WTC11 (cell line): ENCODE results near the gene HECW1. TPM values are rescaled to one million over a fixed set of nuclear protein-coding genes. Genes with fewer than 3 reads are reported as not detected.

Experiments
- ATAC-seq: fragments of 200-7000 bp; cut with Tn5 transposase; 2 replicates; pipeline ENCODE4 v1.10.0; 2021; ENCODE audit warnings: mild to moderate bottlenecking, moderate library complexity
- CTCF ChIA-PET: fragments of 300-600 bp; sonication (Branson Sonifier 250); formaldehyde crosslinking; loops from one replicate; lab custom pipeline; 2021; ENCODE audit warnings: antibody characterized with exemption; lab: Charles Lee
- POLR2A ChIA-PET: fragments of 350-600 bp; sonication (Branson Sonifier 250); formaldehyde crosslinking; loops from one replicate; lab custom pipeline; 2021; ENCODE audit warnings: antibody characterized with exemption; lab: Charles Lee
- DNase-seq: peaks from one replicate; pipeline ENCODE4 v3.0.0; 2021; ENCODE audit warnings: low spot score
- H3K27ac Mint-ChIP-seq: 2 replicates; pipeline ENCODE4 v1.8.0; 2021; ENCODE audit warnings: mixed read lengths
- H3K27me3 Mint-ChIP-seq: 2 replicates; pipeline ENCODE4 v1.8.0; 2021; ENCODE audit warnings: low read depth, mild to moderate bottlenecking, moderate library complexity, mixed read lengths
- H3K36me3 Mint-ChIP-seq: 2 replicates; pipeline ENCODE4 v1.8.0; 2021; ENCODE audit warnings: mixed read lengths
- H3K4me1 Mint-ChIP-seq: 2 replicates; pipeline ENCODE4 v1.8.0; 2022; ENCODE audit warnings: mixed read lengths
- H3K4me3 Mint-ChIP-seq: 2 replicates; pipeline ENCODE4 v1.8.0; 2021; ENCODE audit warnings: mild to moderate bottlenecking, moderate library complexity, mixed read lengths
- H3K9me3 Mint-ChIP-seq: 2 replicates; pipeline ENCODE4 v1.8.0; 2021; ENCODE audit warnings: mixed read lengths
- ATF6 ChIP-seq: sonication (generic); formaldehyde crosslinking; IDR thresholded peaks from 2 replicates; pipeline ENCODE4 v1.8.1; 2023; ENCODE audit warnings: mild to moderate bottlenecking, missing genetic modification reagents
- CDX4 ChIP-seq: fragments of 250-450 bp; sonication (Bioruptor Pico); IDR thresholded peaks from 2 replicates; pipeline ENCODE4 v1.9.0; 2021; ENCODE audit warnings: moderate library complexity, mild to moderate bottlenecking, inconsistent platforms, borderline replicate concordance
- CREM ChIP-seq: sonication (generic); formaldehyde crosslinking; IDR thresholded peaks from 2 replicates; pipeline ENCODE4 v1.8.1; 2022; ENCODE audit warnings: mild to moderate bottlenecking, missing genetic modification reagents, moderate library complexity
- E2F5 ChIP-seq: sonication (generic); formaldehyde crosslinking; IDR thresholded peaks from 2 replicates; pipeline ENCODE4 v1.8.1; 2022; ENCODE audit warnings: mild to moderate bottlenecking, moderate library complexity, missing genetic modification reagents
- FOXJ3 ChIP-seq: sonication (generic); formaldehyde crosslinking; IDR thresholded peaks from 2 replicates; pipeline ENCODE4 v1.9.0; 2021; ENCODE audit warnings: missing genetic modification reagents, mild to moderate bottlenecking, borderline replicate concordance
- FOXP1 ChIP-seq: sonication (generic); formaldehyde crosslinking; IDR thresholded peaks from 2 replicates; pipeline ENCODE4 v1.8.0; 2022; ENCODE audit warnings: missing genetic modification reagents, mild to moderate bottlenecking, moderate library complexity, borderline replicate concordance
- GABPB1 ChIP-seq: sonication (generic); formaldehyde crosslinking; IDR thresholded peaks from 2 replicates; pipeline ENCODE4 v1.8.1; 2023; ENCODE audit warnings: mild to moderate bottlenecking, missing genetic modification reagents
- GTF2I ChIP-seq: fragments of 250-450 bp; sonication (Bioruptor Pico); conservative IDR thresholded peaks from 2 replicates; pipeline ENCODE4 v1.4.0; 2021; ENCODE audit warnings: mild to moderate bottlenecking
- HMGA2 ChIP-seq: fragments of 250-450 bp; sonication (Bioruptor Pico); IDR thresholded peaks from 2 replicates; pipeline ENCODE4 v1.4.0; 2021; ENCODE audit warnings: mild to moderate bottlenecking, moderate library complexity
- HMGXB4 ChIP-seq: sonication (generic); formaldehyde crosslinking; IDR thresholded peaks from 2 replicates; pipeline ENCODE4 v1.8.1; 2023; ENCODE audit warnings: mild to moderate bottlenecking, moderate library complexity, missing genetic modification reagents
- KAT7 ChIP-seq: sonication (generic); formaldehyde crosslinking; IDR thresholded peaks from 2 replicates; pipeline ENCODE4 v1.8.1; 2023; ENCODE audit warnings: missing genetic modification reagents, mild to moderate bottlenecking, borderline replicate concordance
- PREB ChIP-seq: sonication (generic); formaldehyde crosslinking; IDR thresholded peaks from 2 replicates; pipeline ENCODE4 v1.8.1; 2022; ENCODE audit warnings: mild to moderate bottlenecking, missing genetic modification reagents, moderate library complexity, borderline replicate concordance
- SMAD4 ChIP-seq: sonication (generic); formaldehyde crosslinking; IDR thresholded peaks from 2 replicates; pipeline ENCODE4 v1.8.0; 2022; ENCODE audit warnings: mild to moderate bottlenecking, missing genetic modification reagents
- SOX15 ChIP-seq: fragments of 250-450 bp; sonication (Bioruptor Pico); IDR thresholded peaks from 2 replicates; pipeline ENCODE4 v1.9.0; 2021; ENCODE audit warnings: mild to moderate bottlenecking
- TCF7 ChIP-seq: sonication (generic); formaldehyde crosslinking; IDR thresholded peaks from 2 replicates; pipeline ENCODE4 v1.8.0; 2022; ENCODE audit warnings: mild to moderate bottlenecking, low read depth, missing genetic modification reagents, moderate library complexity
- ZMAT4 ChIP-seq: fragments of 250-450 bp; sonication (Bioruptor Pico); IDR thresholded peaks from 2 replicates; pipeline ENCODE4 v1.9.0; 2021; ENCODE audit warnings: mild to moderate bottlenecking
- ZNF121 ChIP-seq: sonication (generic); formaldehyde crosslinking; IDR thresholded peaks from 2 replicates; pipeline ENCODE4 v1.8.0; 2023; ENCODE audit warnings: missing genetic modification reagents
- ZNF317 ChIP-seq: sonication (generic); formaldehyde crosslinking; IDR thresholded peaks from 2 replicates; pipeline ENCODE4 v1.8.1; 2023; ENCODE audit warnings: low read depth, mild to moderate bottlenecking, moderate library complexity, missing genetic modification reagents, borderline replicate concordance
- ZNF512 ChIP-seq: sonication (generic); formaldehyde crosslinking; IDR thresholded peaks from 2 replicates; pipeline ENCODE4 v1.8.1; 2022; ENCODE audit warnings: missing genetic modification reagents, borderline replicate concordance
- ZNF532 ChIP-seq: fragments of 250-450 bp; sonication (Bioruptor Pico); IDR thresholded peaks from 2 replicates; pipeline ENCODE4 v1.9.0; 2021; ENCODE audit warnings: mild to moderate bottlenecking, borderline replicate concordance
- total RNA-seq: library from RNA; stranded (reverse); gene quantifications from 3 replicates; pipeline ENCODE4 v1.2.3, GENCODE V29; 2021

HECW1 gene
- total RNA-seq, 1 experiment from 2014 or later, result 6.1 TPM

GRCh38 chr7:43517464-43517863, 405.0 kb downstream of the HECW1 start:
- CTCF ChIA-PET, result interaction anchor here (0.8 to 3.7 kb wide), 4 partner anchors 16 to 185 kb away, joined by 3 to 26 read pairs (median 4); partner anchors contain the start of gene STK17A
- no peak for ATAC-seq
- no peaks in the 10 kb centered on the region for H3K27me3 Mint-ChIP-seq
- no peak for TF ChIP-seq FOXP1 (CRISPR knock-in tag)
- TF ChIP-seq ZMAT4 (CRISPR knock-in tag), result no peak
- no peak for TF ChIP-seq GTF2I (CRISPR knock-in tag)
- no peak for TF ChIP-seq SOX15 (CRISPR knock-in tag)
- no peak for TF ChIP-seq ZNF121
- no peak for TF ChIP-seq E2F5 (CRISPR knock-in tag)
- TF ChIP-seq SMAD4 (CRISPR knock-in tag), result no peak
- TF ChIP-seq PREB (CRISPR knock-in tag), result no peak
- TF ChIP-seq FOXJ3, result no peak
- no peak for TF ChIP-seq HMGXB4 (CRISPR knock-in tag)
- TF ChIP-seq TCF7, result no peak
- no peak for TF ChIP-seq ZNF317 (CRISPR knock-in tag)
- TF ChIP-seq KAT7 (CRISPR knock-in tag), result no peak
- TF ChIP-seq ZNF532, result no peak
- no peak overlapping the region for H3K27ac Mint-ChIP-seq
- H3K9me3 Mint-ChIP-seq, result no peaks in the 10 kb centered on the region
- H3K4me3 Mint-ChIP-seq, result no peak overlapping the region
- no peaks in the 10 kb centered on the region for H3K36me3 Mint-ChIP-seq
- POLR2A ChIA-PET, result no interaction called here
- H3K4me1 Mint-ChIP-seq, result peaks cover 29% of the 10 kb centered on the region
- DNase-seq, result no peak

GRCh38 chr7:43520201-43520600, 407.8 kb downstream of the HECW1 start:
- POLR2A ChIA-PET, result no interaction called here
- Mint-ChIP-seq H3K27me3 (no peaks in the 10 kb centered on the region), H3K9me3 (no peaks in the 10 kb centered on the region), H3K27ac (no peak overlapping the region), H3K4me1 (peaks cover 11% of the 10 kb centered on the region), H3K4me3 (no peak overlapping the region), H3K36me3 (no peaks in the 10 kb centered on the region)
- ATAC-seq (no peak), DNase-seq (no peak)
- TF ChIP-seq CREM (CRISPR knock-in tag) (no peak), ATF6 (CRISPR knock-in tag) (no peak), CDX4 (CRISPR knock-in tag) (no peak), HMGA2 (CRISPR knock-in tag) (no peak), ZNF512 (no peak), GABPB1 (CRISPR knock-in tag) (no peak)
- CTCF ChIA-PET, result interaction anchor here (3.7 kb wide), 1 partner anchor 62 kb away, joined by 26 read pairs; the partner anchor contains the start of gene STK17A
